Adrenal gland (tissue), 12 donors: ENCODE results near the gene STRA6. TPM values are rescaled to one million over a fixed set of nuclear protein-coding genes. Genes with fewer than 3 reads are reported as not detected.

Source experiments
- DNase-seq, 7 donors: peaks; one replicate each; pipeline ENCODE4 v3.0.0-alpha.2; 2019 to 2020
- H3K27ac ChIP-seq, 5 donors: fragments of 200-600 bp; sonication (generic) in 4 of 5; 1 replicate in 3 of 5; 2 replicates in 2 of 5; pipeline versions ENCODE4 v1.5.1 to v1.8.0; 2016 to 2020; ENCODE audit warnings: mild to moderate bottlenecking in 1 of 5
- H3K27me3 ChIP-seq: fragments of 200-600 bp; 2 replicates; pipeline ENCODE4 v1.8.0; 2021
- H3K36me3 ChIP-seq, 2 donors: fragments of 200-600 bp; replicated peaks in 1 of 2; 1 replicate in 1 of 2; 2 replicates in 1 of 2; pipeline versions ENCODE4 v1.5.1 to v1.8.0; 2018 to 2022
- H3K4me1 ChIP-seq, 2 donors: fragments of 200-600 bp; replicated peaks in 1 of 2; 1 replicate in 1 of 2; 2 replicates in 1 of 2; pipeline versions ENCODE4 v1.5.1 to v1.8.0; 2018 to 2021
- H3K4me3 ChIP-seq, 4 donors: fragments of 200-600 bp; sonication (generic) in 3 of 4; one replicate each; pipeline ENCODE4 v1.5.1; 2016 to 2018
- H3K9me3 ChIP-seq, 3 donors: fragments of 200-600 bp; sonication (generic) in 1 of 3; replicated peaks in 1 of 3; 1 replicate in 2 of 3; 2 replicates in 1 of 3; pipeline versions ENCODE4 v1.5.1 to v1.8.0; 2016 to 2021
- POLR2A ChIP-seq, 2 donors: fragments of 450-650 bp; IDR thresholded peaks; one replicate each; pipeline ENCODE4 v1.6.1; 2017; ENCODE audit warnings: antibody characterized with exemption in 2 of 2, mild to moderate bottlenecking in 2 of 2, moderate library complexity in 1 of 2
- WGBS, 4 donors: extraction: QIAGEN DNeasy Blood & Tissue Kit in 2 of 4; methylation state at CpG; one replicate each; pipeline versions ENCODE4 v1.1.5 to v1.1.7; 2013 to 2017; 5-methylcytosine and 5-hydroxymethylcytosine counted together
- intact Hi-C, 2 donors: fragments of 100-400 bp; cut with DNase I; formaldehyde crosslinking; loops; one replicate each; pipeline versions ENCODE4 v1.14.1 to v1.15.0; 2022 to 2023
- polyA plus RNA-seq, 3 donors: library from polyadenylated mRNA; stranded (reverse); fragments of 200-250 nt in 2 of 3; fragments of 350-450 nt in 1 of 3; fragmentation: Illumina TruSeq in 1 of 3; extraction: RNeasy Lipid Tissue Mini Kit (QIAGEN cat#74804) in 1 of 3; gene quantifications; one replicate each; pipeline ENCODE4 v1.2.3, GENCODE V29; 2013 to 2014
- small RNA-seq, 2 donors: library from RNA; depleted of rRNA; stranded (forward); fragments of <200 nt; gene quantifications; one replicate each; pipeline ENCODE3, GENCODE V24; 2016
- total RNA-seq, 9 donors: library from RNA; depleted of rRNA in 4 of 9; stranded (reverse); fragments of >200 nt in 4 of 9; fragments of 120-200 nt in 1 of 9; fragmentation: NEBNext Ultra II Directional in 1 of 9; extraction: Animal tissue kit (Norgen Biotek cat#: 25700) in 1 of 9; gene quantifications; one replicate each; pipeline versions ENCODE4 v1.1.0 to v1.2.4, GENCODE V29; 2013 to 2023
- TF ChIP-seq, protein P1 (sequence below), 6 experiments: fragments of 450-650 bp in 4 of 6; fragments of 200-600 bp in 2 of 6; sonication (generic) in 1 of 6; IDR thresholded peaks; 1 replicate in 5 of 6; 2 replicates in 1 of 6; pipeline versions ENCODE4 v1.5.1 to v1.8.0; 2016 to 2021; ENCODE audit warnings: antibody characterized with exemption in 6 of 6, mild to moderate bottlenecking in 2 of 6, moderate library complexity in 1 of 6
- donor health status: healthy with polysubstance abuse.
- donor health status: Bipolar disorder and iron deficiency.
- donor health status: DM: yes; HTN: yes; CAD: no.
- donor health status: DM: no; HTN: no; CAD: no.
- donor health status: DM: no; HTN: no; CAD: no.
- donor health status: DM: yes; HTN: yes; CAD: no.

The STRA6 gene
- total and polyA plus RNA-seq, 12 donors: 0.22 to 12.6 (median 3.1) TPM; not detected in 2

DNA sequence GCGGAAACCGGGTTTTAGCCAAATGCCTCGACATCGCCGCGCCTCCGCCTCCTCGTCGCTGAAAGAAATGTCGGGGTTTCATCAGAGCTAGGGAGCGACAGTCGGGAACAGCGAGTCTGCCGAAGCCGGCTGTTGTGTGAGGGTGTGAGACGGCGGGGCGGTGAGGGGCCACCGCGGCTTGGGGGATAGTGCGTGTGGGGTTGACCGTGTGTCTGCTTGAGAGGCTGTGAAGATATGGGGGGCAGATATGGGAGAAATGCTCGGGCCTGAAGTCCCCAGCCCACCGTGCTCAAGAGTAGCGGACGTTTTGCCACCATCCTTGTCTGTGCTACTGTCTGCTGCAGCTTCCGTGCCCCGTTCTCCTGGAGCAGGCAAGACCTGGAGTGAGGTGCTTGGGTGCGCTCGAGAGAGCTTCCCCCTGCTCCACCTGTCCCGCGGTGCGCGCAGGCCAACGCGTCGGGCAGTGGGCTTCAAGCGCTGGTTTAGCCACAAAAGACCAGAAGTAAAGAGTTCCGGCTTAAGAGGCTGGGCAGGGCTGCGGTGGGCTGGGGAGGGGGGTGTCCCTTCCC lies 72.9 kb downstream of the STRA6 start:
- Histone ChIP-seq H3K27me3 (peaks cover 70% of the 10 kb centered on the region), H3K4me1 (peaks cover 0 to 16% of the 10 kb centered on the region in 2 donors)
- WGBS, 4 donors: 4 to 8% (median 6%) methylated on average over 19 to 40 of the region's 40 CpGs

More for the DNA sequence above, 72.9 kb downstream of the STRA6 start:
- no peak for DNase-seq
- intact Hi-C loops: loop anchor here (5.0 to 10.0 kb wide), 3 partner anchors 75 to 193 kb away; no protein-coding TSS in a partner anchor
- H3K4me3 ChIP-seq: no peak overlapping the region
- H3K9me3 ChIP-seq: no peaks in the 10 kb centered on the region
- TF ChIP-seq POLR2A (IDR thresholded peaks at IDR 0.05): no peak
- TF ChIP-seq, protein P1, sequence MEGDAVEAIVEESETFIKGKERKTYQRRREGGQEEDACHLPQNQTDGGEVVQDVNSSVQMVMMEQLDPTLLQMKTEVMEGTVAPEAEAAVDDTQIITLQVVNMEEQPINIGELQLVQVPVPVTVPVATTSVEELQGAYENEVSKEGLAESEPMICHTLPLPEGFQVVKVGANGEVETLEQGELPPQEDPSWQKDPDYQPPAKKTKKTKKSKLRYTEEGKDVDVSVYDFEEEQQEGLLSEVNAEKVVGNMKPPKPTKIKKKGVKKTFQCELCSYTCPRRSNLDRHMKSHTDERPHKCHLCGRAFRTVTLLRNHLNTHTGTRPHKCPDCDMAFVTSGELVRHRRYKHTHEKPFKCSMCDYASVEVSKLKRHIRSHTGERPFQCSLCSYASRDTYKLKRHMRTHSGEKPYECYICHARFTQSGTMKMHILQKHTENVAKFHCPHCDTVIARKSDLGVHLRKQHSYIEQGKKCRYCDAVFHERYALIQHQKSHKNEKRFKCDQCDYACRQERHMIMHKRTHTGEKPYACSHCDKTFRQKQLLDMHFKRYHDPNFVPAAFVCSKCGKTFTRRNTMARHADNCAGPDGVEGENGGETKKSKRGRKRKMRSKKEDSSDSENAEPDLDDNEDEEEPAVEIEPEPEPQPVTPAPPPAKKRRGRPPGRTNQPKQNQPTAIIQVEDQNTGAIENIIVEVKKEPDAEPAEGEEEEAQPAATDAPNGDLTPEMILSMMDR (IDR thresholded peaks at IDR 0.05): no peak
- no peaks in the 10 kb centered on the region for H3K36me3 ChIP-seq
- no peak overlapping the region for H3K27ac ChIP-seq

Small RNAs within 50 kb of the gene (small RNA-seq; reads per million reads assigned to genes)
- gene RF00017: 0 reads per million in 2 donors

Other genes starting within 250 kb of the STRA6 start
- gene STOML1, start 210.5 kb downstream of the STRA6 start, total RNA-seq: 10 to 100 TPM; 21.7 to 92.2 (median 33.0) TPM
- 10 to 100 TPM in 2 of 3 donors, 1 to 10 TPM in 1; 8.6 to 27.5 (median 23.9) TPM for gene STOML1, start 210.5 kb downstream of the STRA6 start, polyA plus RNA-seq
- gene PML, start 208.1 kb downstream of the STRA6 start, total RNA-seq: 100 to 1,000 TPM in 1 of 9 donors, 10 to 100 TPM in 7, 1 to 10 TPM in 1; 7.0 to 103 (median 63.9) TPM
- 10 to 100 TPM; 10.5 to 44.1 (median 37.0) TPM for gene PML, start 208.1 kb downstream of the STRA6 start, polyA plus RNA-seq
- gene GOLGA6A, start 120.2 kb downstream of the STRA6 start, total RNA-seq: under 1 TPM in 1 of 9 donors, not detected in 8; 0.44 TPM
- under 1 TPM in 1 of 3 donors, not detected in 2; 0.03 TPM for gene GOLGA6A, start 120.2 kb downstream of the STRA6 start, polyA plus RNA-seq
- gene ISLR2, start 72.2 kb downstream of the STRA6 start, total RNA-seq: 1 to 10 TPM in 2 of 9 donors, under 1 TPM in 6, not detected in 1; 0.13 to 2.6 (median 0.56) TPM
- under 1 TPM; 0.24 to 0.48 (median 0.27) TPM for gene ISLR2, start 72.2 kb downstream of the STRA6 start, polyA plus RNA-seq
- gene ISLR, start 29.1 kb downstream of the STRA6 start, total RNA-seq: 10 to 100 TPM in 7 of 9 donors, 1 to 10 TPM in 2; 7.9 to 63.4 (median 31.1) TPM
- 10 to 100 TPM in 2 of 3 donors, 1 to 10 TPM in 1; 6.1 to 26.3 (median 19.2) TPM for gene ISLR, start 29.1 kb downstream of the STRA6 start, polyA plus RNA-seq
- gene CCDC33, start 33.5 kb upstream of the STRA6 start, total RNA-seq: 1 to 10 TPM in 1 of 9 donors, under 1 TPM in 5, not detected in 3; 0.11 to 1.1 (median 0.22) TPM
- gene CCDC33, start 33.5 kb upstream of the STRA6 start, polyA plus RNA-seq: under 1 TPM; 0.30 to 0.48 (median 0.42) TPM
- gene CYP11A1, start 164.9 kb upstream of the STRA6 start, total RNA-seq: 1,000 to 10,000 TPM in 7 of 9 donors, 100 to 1,000 TPM in 2; 635 to 5,219 (median 1,434) TPM
- gene CYP11A1, start 164.9 kb upstream of the STRA6 start, polyA plus RNA-seq: 1,000 to 10,000 TPM in 1 of 3 donors, 100 to 1,000 TPM in 2; 233 to 4,804 (median 738) TPM
- 10 to 100 TPM in 1 of 9 donors, 1 to 10 TPM in 8; 1.3 to 32.0 (median 3.5) TPM for gene SEMA7A, start 231.2 kb upstream of the STRA6 start, total RNA-seq
- gene SEMA7A, start 231.2 kb upstream of the STRA6 start, polyA plus RNA-seq: 1 to 10 TPM; 2.9 to 5.0 (median 3.9) TPM